Activated naive CD8-positive, alpha-beta T cell treated with anti-CD3 and anti-CD28 coated beads for 36 hours (primary cell): ENCODE results near the gene SYCP2. TPM values are rescaled to one million over a fixed set of nuclear protein-coding genes. Genes with fewer than 3 reads are reported as not detected.

Experiments
- DNase-seq: peaks from one replicate; pipeline ENCODE4 v3.0.0; 2021
- H3K27ac Mint-ChIP-seq: one replicate; pipeline ENCODE4 v1.8.0; 2022; ENCODE audit warnings: mild to moderate bottlenecking, moderate library complexity, mixed read lengths
- H3K27me3 Mint-ChIP-seq: one replicate; pipeline ENCODE4 v1.8.0; 2022; ENCODE audit warnings: mild to moderate bottlenecking, mixed read lengths
- H3K36me3 Mint-ChIP-seq: one replicate; pipeline ENCODE4 v1.8.0; 2021; ENCODE audit warnings: mild to moderate bottlenecking, mixed read lengths
- H3K4me1 Mint-ChIP-seq: one replicate; pipeline ENCODE4 v1.8.0; 2021; ENCODE audit warnings: mixed read lengths
- H3K4me3 Mint-ChIP-seq: one replicate; pipeline ENCODE4 v1.8.0; 2022; ENCODE audit warnings: mild to moderate bottlenecking, moderate library complexity, mixed read lengths
- H3K9me3 Mint-ChIP-seq: one replicate; pipeline ENCODE4 v1.8.0; 2022; ENCODE audit warnings: mixed read lengths
- total RNA-seq, 2 experiments: library from RNA; stranded (reverse); gene quantifications; one replicate each; pipeline ENCODE4 v1.2.3, GENCODE V29; 2021

SYCP2 gene
- total RNA-seq, 2 experiments from 2014 or later = 2.9 to 3.2 TPM

- H3K4me1 Mint-ChIP-seq = no peaks in the 10 kb centered on the region
- H3K36me3 Mint-ChIP-seq = no peaks in the 10 kb centered on the region
- H3K9me3 Mint-ChIP-seq = no peaks in the 10 kb centered on the region
- peaks cover 11% of the 10 kb centered on the region for H3K27me3 Mint-ChIP-seq
- H3K27ac Mint-ChIP-seq = no peak overlapping the region
- DNase-seq = no peak
- no peak overlapping the region for H3K4me3 Mint-ChIP-seq
Measured at GRCh38 chr20:59829054-59829785, 104.2 kb downstream of the SYCP2 start.

- peaks cover 11% of the 10 kb centered on the region for H3K27me3 Mint-ChIP-seq
- H3K27ac Mint-ChIP-seq = no peak overlapping the region
- H3K36me3 Mint-ChIP-seq = no peaks in the 10 kb centered on the region
- no peak for DNase-seq
- no peaks in the 10 kb centered on the region for H3K9me3 Mint-ChIP-seq
- no peaks in the 10 kb centered on the region for H3K4me1 Mint-ChIP-seq
- no peak overlapping the region for H3K4me3 Mint-ChIP-seq
Measured at GRCh38 chr20:59828125-59829053, 105.0 kb downstream of the SYCP2 start.

GRCh38 chr20:59827138-59828056, 106.0 kb downstream of the SYCP2 start:
- Mint-ChIP-seq H3K27me3 (peaks cover 11% of the 10 kb centered on the region), H3K4me3 (no peak overlapping the region), H3K9me3 (no peaks in the 10 kb centered on the region), H3K36me3 (no peaks in the 10 kb centered on the region), H3K4me1 (no peaks in the 10 kb centered on the region), H3K27ac (no peak overlapping the region)
- no peak for DNase-seq

DNA sequence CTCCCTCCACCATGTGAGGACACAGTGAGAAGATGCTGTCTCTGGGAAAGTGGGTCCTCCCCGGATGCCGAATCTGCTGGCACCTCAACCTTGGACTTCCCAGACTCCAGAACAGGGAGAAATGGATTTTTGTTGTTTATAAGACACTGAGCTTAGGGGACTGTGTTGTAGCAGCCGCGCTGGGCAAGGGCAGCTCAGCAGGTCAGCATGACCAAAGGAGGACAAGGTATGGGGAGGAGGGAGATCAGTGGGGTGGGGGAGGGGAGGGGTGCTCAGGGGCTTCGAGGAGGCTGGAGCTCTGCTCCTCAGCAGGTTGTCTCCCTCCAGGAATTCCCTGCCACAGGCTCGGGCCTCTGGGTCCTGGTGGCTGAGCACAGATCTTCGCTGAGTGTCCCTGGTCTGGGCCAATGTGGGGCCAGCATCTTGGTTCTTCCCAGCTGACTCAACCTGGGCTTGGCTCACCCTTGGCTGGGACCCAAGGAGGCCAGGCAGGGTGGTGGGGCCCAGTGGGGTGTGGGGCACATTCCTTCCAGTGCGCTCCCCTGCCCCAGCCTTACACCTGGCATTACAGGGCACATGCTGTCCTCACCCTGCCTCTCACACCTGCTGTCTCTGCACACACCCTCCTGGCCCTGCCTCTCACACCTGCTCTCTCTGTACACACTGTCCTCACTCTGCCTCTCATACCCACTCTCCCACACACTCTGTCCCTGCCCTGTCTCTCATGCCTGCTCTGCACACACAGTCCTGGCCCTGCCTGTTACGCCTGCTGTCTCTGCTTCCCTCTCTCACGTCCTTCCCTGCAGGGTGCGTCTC, 107.3 kb downstream of the SYCP2 start:
- Mint-ChIP-seq H3K36me3 (no peaks in the 10 kb centered on the region), H3K4me3 (no peak overlapping the region), H3K27ac (no peak overlapping the region), H3K9me3 (no peaks in the 10 kb centered on the region), H3K4me1 (no peaks in the 10 kb centered on the region), H3K27me3 (peaks cover 16% of the 10 kb centered on the region)
- DNase-seq = no peak

GRCh38 chr20:59825563-59825920, 107.9 kb downstream of the SYCP2 start:
- Mint-ChIP-seq H3K4me3 (no peak overlapping the region), H3K36me3 (no peaks in the 10 kb centered on the region), H3K27me3 (peaks cover 16% of the 10 kb centered on the region), H3K4me1 (no peaks in the 10 kb centered on the region), H3K27ac (no peak overlapping the region), H3K9me3 (no peaks in the 10 kb centered on the region)
- DNase-seq = no peak

DNA sequence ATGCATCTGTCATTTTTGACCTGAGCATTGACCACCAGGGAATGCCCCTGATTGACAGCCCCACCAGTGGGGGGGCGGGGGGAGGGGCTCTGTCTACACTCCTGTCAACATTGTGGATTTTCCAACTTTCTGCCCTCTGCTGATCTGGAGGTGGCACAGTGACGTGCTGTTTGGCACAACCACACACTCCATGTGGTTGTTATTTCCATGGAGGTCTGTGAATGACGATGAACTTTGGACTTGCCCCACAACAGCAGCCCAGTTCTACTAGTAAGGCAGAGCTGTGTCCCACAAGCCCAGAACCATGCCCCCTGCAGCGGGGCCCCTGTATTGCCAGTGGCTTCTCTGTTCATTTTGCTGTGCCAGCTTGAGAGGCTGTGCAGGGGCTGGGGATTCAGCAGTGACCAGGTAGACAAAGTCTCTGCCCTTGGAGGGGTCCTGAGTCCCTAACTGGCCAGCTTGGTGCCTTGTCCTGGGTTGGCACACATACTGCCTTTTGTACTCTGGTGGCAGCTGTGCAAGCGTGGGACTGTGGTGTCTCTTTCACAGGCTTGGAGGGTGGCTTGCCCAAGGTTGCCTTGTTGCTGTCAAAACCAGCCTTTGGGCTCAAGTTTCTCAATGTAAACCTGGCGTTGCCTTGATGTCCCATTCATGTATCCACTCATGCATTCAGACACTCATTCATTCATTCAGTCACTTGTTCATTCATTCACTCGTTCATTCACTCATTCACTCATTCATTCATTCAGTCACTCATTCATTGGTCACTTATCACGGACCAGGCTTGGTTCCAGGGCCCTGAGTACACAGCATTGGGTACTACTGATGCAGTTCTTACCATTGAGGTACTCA, 108.5 kb downstream of the SYCP2 start:
- H3K27ac Mint-ChIP-seq = no peak overlapping the region
- no peak for DNase-seq

DNA sequence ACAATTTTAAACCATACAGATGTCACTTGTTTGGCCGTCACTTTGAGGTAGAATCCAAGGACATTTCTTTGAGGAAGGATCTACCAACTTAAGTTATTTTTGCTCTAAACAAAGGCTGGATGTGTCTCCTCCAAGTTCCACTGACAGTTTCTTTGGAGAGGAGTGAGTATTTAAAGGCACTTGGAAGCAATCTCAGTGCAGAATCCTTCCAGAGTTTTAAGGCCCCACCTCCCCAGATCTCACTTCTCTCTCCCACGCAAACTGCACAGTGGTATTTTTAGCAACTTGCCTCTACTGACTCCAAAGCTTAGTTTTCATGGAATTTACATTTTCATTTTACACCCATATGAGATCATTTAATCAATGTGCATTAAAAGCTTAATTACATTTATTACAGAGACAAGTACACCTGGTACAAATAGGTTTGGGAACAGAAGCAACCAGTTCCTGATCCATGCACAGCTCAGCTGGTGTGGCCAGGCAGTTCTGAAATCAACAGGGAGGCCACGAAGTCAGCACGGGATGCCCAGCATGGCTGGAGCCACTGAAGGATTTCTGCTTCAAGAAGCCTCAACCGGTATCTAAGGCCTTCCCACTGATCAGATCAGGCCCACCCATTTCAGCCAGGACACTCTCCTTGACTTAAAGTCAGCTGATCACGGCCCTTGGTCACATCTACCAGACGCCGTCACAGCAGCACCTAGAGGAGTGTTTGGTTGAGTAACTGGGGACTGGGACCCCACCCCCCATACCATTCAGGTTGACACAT, 109.8 kb downstream of the SYCP2 start:
- H3K4me3 Mint-ChIP-seq = no peak overlapping the region

More for the DNA sequence above, 108.5 kb downstream of the SYCP2 start:
- Mint-ChIP-seq H3K27me3 (peaks cover 13% of the 10 kb centered on the region), H3K4me1 (no peaks in the 10 kb centered on the region), H3K36me3 (no peaks in the 10 kb centered on the region), H3K4me3 (no peak overlapping the region), H3K9me3 (no peaks in the 10 kb centered on the region)

GRCh38 chr20:59823030-59823423, 110.4 kb downstream of the SYCP2 start:
- DNase-seq = no peak
- no peaks in the 10 kb centered on the region for H3K36me3 Mint-ChIP-seq
- H3K27me3 Mint-ChIP-seq = peaks cover 6% of the 10 kb centered on the region
- H3K9me3 Mint-ChIP-seq = no peaks in the 10 kb centered on the region
- H3K4me3 Mint-ChIP-seq = no peak overlapping the region
- no peaks in the 10 kb centered on the region for H3K4me1 Mint-ChIP-seq
- no peak overlapping the region for H3K27ac Mint-ChIP-seq

More for the DNA sequence above, 109.8 kb downstream of the SYCP2 start:
- Mint-ChIP-seq H3K9me3 (no peaks in the 10 kb centered on the region), H3K27me3 (peaks cover 11% of the 10 kb centered on the region), H3K4me1 (no peaks in the 10 kb centered on the region), H3K36me3 (no peaks in the 10 kb centered on the region), H3K27ac (no peak overlapping the region)
- no peak for DNase-seq

GRCh38 chr20:59822291-59823029, 111.0 kb downstream of the SYCP2 start:
- Mint-ChIP-seq H3K36me3 (no peaks in the 10 kb centered on the region), H3K4me3 (no peak overlapping the region), H3K27ac (no peak overlapping the region), H3K9me3 (no peaks in the 10 kb centered on the region), H3K4me1 (no peaks in the 10 kb centered on the region), H3K27me3 (peaks cover 6% of the 10 kb centered on the region)
- DNase-seq = no peak

DNA sequence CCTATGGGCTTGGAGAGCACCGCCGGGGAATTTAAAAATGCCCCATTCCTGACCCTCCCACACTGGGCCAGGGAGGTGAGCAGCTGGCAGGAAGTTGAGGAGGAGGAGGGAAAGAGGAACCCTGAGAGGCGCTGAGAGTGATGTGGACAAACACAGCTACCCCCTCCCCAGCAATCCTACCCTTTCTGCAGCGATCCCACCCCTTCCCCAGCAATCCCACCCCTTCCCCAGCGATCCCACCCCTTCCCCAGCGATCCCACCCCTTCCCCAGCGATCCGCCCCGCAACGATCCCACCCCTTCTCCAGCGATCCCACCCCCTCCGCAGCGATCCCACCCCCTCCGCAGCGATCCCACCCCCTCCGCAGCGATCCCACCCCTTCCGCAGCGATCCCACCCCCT, 111.6 kb downstream of the SYCP2 start:
- Mint-ChIP-seq H3K4me1 (no peaks in the 10 kb centered on the region), H3K36me3 (no peaks in the 10 kb centered on the region), H3K9me3 (no peaks in the 10 kb centered on the region), H3K4me3 (no peak overlapping the region), H3K27ac (no peak overlapping the region), H3K27me3 (peaks cover 6% of the 10 kb centered on the region)
- DNase-seq = no peak

DNA sequence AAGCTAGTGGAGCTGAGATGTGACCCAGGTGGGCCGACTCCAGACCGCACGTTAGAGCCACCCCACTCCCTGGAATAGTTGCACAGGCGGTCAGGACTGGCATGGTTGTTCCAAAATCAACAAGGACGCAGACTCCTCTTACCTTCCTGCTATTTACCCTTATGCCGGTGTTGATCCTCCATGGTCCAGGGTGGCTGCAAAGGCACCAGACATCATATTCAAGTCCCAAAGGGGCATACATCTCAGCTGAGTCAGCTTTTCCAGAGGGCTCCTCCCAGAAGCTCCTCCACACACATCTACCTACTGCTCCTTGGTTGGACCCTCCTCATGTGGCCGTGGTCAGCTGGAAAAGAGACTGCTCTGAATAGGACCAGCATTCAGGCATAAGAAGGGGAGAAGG, 112.2 kb downstream of the SYCP2 start:
- no peaks in the 10 kb centered on the region for H3K9me3 Mint-ChIP-seq
- H3K36me3 Mint-ChIP-seq = no peaks in the 10 kb centered on the region
- H3K4me3 Mint-ChIP-seq = no peak overlapping the region
- H3K4me1 Mint-ChIP-seq = no peaks in the 10 kb centered on the region
- no peak overlapping the region for H3K27ac Mint-ChIP-seq
- peaks cover 6% of the 10 kb centered on the region for H3K27me3 Mint-ChIP-seq
- no peak for DNase-seq

- no peak overlapping the region for H3K27ac Mint-ChIP-seq
- no peaks in the 10 kb centered on the region for H3K4me1 Mint-ChIP-seq
- no peak for DNase-seq
- no peak overlapping the region for H3K4me3 Mint-ChIP-seq
- no peaks in the 10 kb centered on the region for H3K9me3 Mint-ChIP-seq
- no peaks in the 10 kb centered on the region for H3K36me3 Mint-ChIP-seq
- peaks cover 6% of the 10 kb centered on the region for H3K27me3 Mint-ChIP-seq
Measured at GRCh38 chr20:59820204-59821041, 113.0 kb downstream of the SYCP2 start.
